ENCODE measurements around the gene NXPH1.
"Not testable (repeated sequence)": the region's sequence is repeated elsewhere in the genome, so short reads cannot be mapped to it uniquely, and the experiment has no call there.

The NXPH1 gene

GRCh38 chr7:8719102-8719501 lies 285.7 kb downstream of the NXPH1 start:
- DNase-seq (ENCODE audit: low read depth), result no peak

GRCh38 chr7:8724080-8724718 lies 290.8 kb downstream of the NXPH1 start:
- DNase-seq (ENCODE audit: low read depth), result no peak

GRCh38 chr7:8731756-8732155 lies 298.3 kb downstream of the NXPH1 start:
- DNase-seq (ENCODE audit: low read depth), result not testable (repeated sequence)

GRCh38 chr7:8739837-8740236 lies 306.4 kb downstream of the NXPH1 start:
- no peak for DNase-seq (ENCODE audit: low read depth)

- no peak for DNase-seq (ENCODE audit: low read depth)
Observed at GRCh38 chr7:8742837-8743236, 309.4 kb downstream of the NXPH1 start.

- DNase-seq (ENCODE audit: low read depth), result no peak
Observed at GRCh38 chr7:8747338-8747737, 313.9 kb downstream of the NXPH1 start.

GRCh38 chr7:8751557-8752231 lies 318.3 kb downstream of the NXPH1 start:
- no peak for DNase-seq (ENCODE audit: low read depth)

- DNase-seq (ENCODE audit: low read depth), result no peak
Observed at GRCh38 chr7:8753355-8753754, 319.9 kb downstream of the NXPH1 start.

GRCh38 chr7:8761731-8762130 lies 328.3 kb downstream of the NXPH1 start:
- DNase-seq (ENCODE audit: low read depth), result no peak

- no peak for DNase-seq (ENCODE audit: low read depth)
Observed at GRCh38 chr7:8762803-8763202, 329.4 kb downstream of the NXPH1 start.

GRCh38 chr7:8765374-8765773 lies 332.0 kb downstream of the NXPH1 start:
- DNase-seq (ENCODE audit: low read depth), result no peak

GRCh38 chr7:8773518-8773917 lies 340.1 kb downstream of the NXPH1 start:
- no peak for DNase-seq (ENCODE audit: low read depth)

- DNase-seq (ENCODE audit: low read depth), result no peak
Observed at GRCh38 chr7:8778459-8778858, 345.1 kb downstream of the NXPH1 start.

GRCh38 chr7:8781166-8781565 lies 347.8 kb downstream of the NXPH1 start:
- no peak for DNase-seq (ENCODE audit: low read depth)

- no peak for DNase-seq (ENCODE audit: low read depth)
Observed at GRCh38 chr7:8783229-8783628, 349.8 kb downstream of the NXPH1 start.

- DNase-seq (ENCODE audit: low read depth), result no peak
Observed at GRCh38 chr7:8785081-8785480, 351.7 kb downstream of the NXPH1 start.

- DNase-seq (ENCODE audit: low read depth), result no peak
Observed at GRCh38 chr7:8800986-8801385, 367.6 kb downstream of the NXPH1 start.
